Measurements from ENCODE around the gene MICAL2.

GRCh38 chr11:12246147-12246546 is 135.8 kb downstream of the MICAL2 start:
- no peak for TF ChIP-seq CREB1 (IDR thresholded peaks at IDR 0.05)
- no peak for TF ChIP-seq ZNF274 (IDR thresholded peaks at IDR 0.05; ENCODE audit: borderline replicate concordance, extremely low read depth, low read length)
- no peak for TF ChIP-seq CTCF (IDR thresholded peaks at IDR 0.05; ENCODE audit: control extremely low read depth in 1 of 3, insufficient read depth in 1 of 3, low read depth in 1 of 3, low read length in 3 of 3)
- no peak for TF ChIP-seq SIRT6 (IDR thresholded peaks at IDR 0.05; ENCODE audit: low read length)
- TF ChIP-seq RFX5 (IDR thresholded peaks at IDR 0.05; ENCODE audit: borderline replicate concordance, low read depth, low read length) = no peak
- TF ChIP-seq SAP30 (IDR thresholded peaks at IDR 0.05; ENCODE audit: insufficient read depth, insufficient replicate concordance, low read length) = no peak

All from H1 (cell line).